Retinal pigment epithelial cell (primary cell): Measurements from ENCODE around the gene CCDC190.

Source experiments
- DNase-seq: peaks from one replicate; pipeline ENCODE4 v3.0.0-alpha.2; 2010; ENCODE audit warnings: low read depth
- H3K4me3 ChIP-seq: 2 replicates; pipeline ENCODE4 v1.5.1; 2011; ENCODE audit warnings: mild to moderate bottlenecking, low read length, control low read depth, moderate library complexity
- TF ChIP-seq, protein P1 (sequence below): conservative IDR thresholded peaks from 2 replicates; pipeline ENCODE4 v1.5.1; 2011; ENCODE audit warnings: low read depth, low read length, control low read depth, inconsistent platforms

The CCDC190 gene

DNA sequence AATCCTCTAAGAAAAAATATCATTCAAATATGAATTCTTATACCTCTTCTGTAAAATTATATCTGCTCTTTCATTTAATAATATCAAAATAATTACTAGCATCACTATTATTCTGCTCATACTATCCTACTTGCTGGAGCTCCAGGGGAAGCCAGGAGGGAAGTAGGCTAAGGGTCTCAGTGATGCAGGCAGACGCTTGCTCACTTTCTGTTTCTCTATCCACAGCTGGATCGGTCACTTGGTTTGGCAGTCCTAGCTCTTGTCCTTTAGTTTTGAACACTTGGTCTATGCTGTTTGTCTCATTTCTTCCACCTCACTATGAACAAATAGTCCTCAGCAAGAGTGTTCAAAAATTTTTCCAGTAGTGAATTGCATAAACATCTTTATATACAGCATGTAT lies 11.3 kb downstream of the CCDC190 start:
- DNase-seq, result no peak
- TF ChIP-seq, protein P1, sequence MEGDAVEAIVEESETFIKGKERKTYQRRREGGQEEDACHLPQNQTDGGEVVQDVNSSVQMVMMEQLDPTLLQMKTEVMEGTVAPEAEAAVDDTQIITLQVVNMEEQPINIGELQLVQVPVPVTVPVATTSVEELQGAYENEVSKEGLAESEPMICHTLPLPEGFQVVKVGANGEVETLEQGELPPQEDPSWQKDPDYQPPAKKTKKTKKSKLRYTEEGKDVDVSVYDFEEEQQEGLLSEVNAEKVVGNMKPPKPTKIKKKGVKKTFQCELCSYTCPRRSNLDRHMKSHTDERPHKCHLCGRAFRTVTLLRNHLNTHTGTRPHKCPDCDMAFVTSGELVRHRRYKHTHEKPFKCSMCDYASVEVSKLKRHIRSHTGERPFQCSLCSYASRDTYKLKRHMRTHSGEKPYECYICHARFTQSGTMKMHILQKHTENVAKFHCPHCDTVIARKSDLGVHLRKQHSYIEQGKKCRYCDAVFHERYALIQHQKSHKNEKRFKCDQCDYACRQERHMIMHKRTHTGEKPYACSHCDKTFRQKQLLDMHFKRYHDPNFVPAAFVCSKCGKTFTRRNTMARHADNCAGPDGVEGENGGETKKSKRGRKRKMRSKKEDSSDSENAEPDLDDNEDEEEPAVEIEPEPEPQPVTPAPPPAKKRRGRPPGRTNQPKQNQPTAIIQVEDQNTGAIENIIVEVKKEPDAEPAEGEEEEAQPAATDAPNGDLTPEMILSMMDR, result no peak
- no peak overlapping the region for H3K4me3 ChIP-seq

DNA sequence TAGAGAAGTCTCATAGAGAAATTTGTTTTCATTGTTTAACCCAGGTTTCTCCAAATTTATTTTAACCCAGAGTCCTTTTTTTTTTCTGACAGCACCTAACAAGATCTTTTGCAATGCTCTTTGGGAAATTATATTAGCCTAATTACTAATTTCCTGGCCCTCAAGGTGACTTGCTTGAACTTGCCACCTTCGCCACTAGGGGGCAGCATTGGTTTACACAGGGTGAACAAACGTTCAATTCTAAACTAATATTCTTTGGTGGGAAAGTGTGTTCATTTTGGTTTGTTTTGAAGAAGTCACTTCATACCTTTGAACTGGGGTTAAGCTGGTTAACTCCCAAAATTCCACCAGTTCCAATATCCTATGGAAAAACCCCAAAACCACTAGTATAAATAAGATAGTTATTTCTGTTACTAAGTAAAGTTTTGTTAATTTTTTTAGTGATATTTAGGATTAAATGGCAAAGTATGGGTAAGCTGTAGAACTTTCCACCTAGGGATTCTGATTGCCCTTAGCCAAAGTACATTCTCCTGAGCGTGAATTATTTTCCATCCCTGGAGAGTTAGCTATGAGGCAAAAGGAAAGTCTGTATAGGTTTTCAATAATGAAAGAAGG lies 13.0 kb downstream of the CCDC190 start:
- no peak for DNase-seq
- TF ChIP-seq, protein P1, result peak; percentile 86
- no peak overlapping the region for H3K4me3 ChIP-seq

DNA sequence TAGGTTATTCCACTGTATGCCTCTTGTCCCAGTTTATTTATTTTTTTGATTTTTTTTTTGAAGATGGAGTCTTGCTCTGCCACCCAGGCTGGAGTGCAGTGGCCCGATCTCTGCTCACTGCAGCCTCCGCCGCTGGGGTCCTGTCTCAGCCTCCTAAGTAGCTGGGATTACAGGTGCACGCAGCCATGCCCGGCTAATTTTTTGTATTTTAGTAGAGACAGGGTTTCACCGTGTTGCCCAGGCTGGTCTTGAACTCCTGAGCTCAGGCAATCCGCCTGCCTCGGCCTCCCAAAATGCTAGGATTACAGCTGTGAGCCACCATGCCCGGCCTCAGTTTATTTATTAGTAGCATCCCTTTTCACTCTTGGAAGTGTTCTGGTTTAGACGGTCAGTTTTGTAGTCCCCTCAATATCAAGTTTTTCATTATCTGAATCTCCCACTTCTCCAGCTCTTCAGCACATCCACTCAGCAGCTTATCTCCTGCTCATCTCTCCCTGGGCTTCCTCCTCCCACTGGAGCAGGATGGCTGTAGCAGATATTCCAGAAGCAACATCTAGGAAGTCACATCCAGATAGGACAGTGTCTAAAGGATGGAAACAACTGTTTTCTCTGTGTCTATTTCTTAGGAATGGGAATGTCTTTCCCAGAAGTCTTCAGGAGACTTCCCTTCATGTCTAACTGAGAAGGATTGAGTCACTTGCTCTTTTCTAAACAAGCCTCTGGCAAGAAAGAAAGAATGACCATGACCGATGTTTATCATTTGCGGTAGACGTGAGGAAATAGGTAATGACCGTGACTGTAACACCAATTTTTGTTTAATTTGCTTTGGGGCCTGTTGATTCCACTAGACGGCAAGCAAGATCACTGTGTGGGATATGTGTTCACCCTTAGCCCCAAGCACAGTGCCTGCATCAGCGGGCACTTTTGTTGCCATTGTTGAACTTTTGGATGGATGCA lies 14.4 kb downstream of the CCDC190 start:
- H3K4me3 ChIP-seq, result no peak overlapping the region
- TF ChIP-seq, protein P1, result no peak
- no peak for DNase-seq

DNA sequence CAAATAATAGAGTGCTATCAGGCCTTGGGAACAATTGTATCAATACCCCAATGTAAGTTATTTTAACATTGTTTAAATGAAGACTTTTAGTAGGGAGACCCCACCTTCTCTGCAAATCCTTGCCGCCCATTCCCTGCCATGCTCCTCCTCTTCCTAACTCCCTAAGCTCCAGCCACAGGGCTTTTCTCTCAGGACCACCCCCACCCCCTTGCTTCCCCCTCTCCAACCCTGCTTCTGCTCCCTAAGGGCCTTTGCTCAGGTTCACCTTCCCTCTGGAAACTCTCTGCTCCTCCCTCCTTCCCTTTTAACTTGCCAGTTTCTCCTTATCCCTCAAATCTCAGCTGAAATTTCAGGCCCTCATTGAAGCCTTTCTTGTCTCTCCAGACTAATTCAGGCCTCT lies 16.8 kb downstream of the CCDC190 start:
- TF ChIP-seq, protein P1, result no peak
- H3K4me3 ChIP-seq, result no peak overlapping the region
- no peak for DNase-seq

DNA sequence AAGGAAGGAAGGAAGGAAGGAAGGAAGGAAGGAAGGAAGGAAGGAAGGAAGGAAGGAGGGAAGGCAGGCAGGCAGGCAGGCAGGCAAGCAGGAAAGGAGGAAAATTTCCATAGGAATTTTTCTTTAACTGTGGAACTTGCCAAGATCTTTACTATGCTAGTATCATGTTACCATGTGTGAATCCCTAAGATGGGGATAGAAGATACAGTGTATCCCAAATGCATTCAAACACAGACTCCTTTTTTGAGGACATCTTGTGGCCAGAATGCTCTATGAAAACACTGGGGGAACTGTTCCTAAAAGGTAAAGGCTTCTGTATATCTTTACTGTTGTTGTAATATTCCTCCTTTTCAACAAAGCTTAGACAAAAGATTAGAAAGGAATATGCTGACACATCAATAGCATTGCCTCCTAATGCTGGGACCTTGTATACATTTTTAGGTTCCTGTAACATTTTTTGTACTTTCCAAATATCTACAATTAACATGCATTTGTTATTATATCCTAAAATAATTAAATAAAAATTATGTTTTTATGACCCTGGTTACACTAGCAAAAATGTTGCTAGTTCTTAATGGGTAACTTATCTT lies 20.6 kb downstream of the CCDC190 start:
- no peak overlapping the region for H3K4me3 ChIP-seq
- no peak for DNase-seq
- TF ChIP-seq, protein P1, result no peak

DNA sequence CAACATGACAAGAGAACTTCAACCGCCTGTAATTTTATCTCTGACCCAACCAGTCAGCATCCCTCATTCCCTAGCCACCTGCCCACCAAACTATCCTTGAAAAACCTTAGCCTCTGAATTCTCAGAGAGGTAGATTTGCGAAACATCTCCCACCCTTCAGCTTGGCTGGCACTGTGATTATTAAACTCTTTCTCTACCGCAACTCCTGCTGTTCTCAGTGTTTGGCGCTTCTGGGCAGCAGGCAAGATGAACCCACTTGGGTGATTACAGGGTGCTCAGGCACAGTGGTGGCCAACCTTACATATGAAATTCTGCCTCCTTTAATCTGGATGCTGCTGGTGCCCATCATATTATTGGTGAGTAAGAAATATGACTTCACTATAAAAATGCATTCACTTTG lies 22.1 kb downstream of the CCDC190 start:
- H3K4me3 ChIP-seq, result no peak overlapping the region
- TF ChIP-seq, protein P1, result no peak
- DNase-seq, result no peak
